GM21390 (cell line): ENCODE data around the gene CCDC32.
"Not testable (repeated sequence)": the region's sequence is repeated elsewhere in the genome, so short reads cannot be mapped to it uniquely, and the experiment has no call there.

Source experiments
- ATAC-seq: cut with Tn5 transposase; IDR thresholded peaks from one replicate; pipeline ENCODE4 v1.9.1; 2021; ENCODE audit not compliant: unreplicated experiment

The CCDC32 gene, protein sequence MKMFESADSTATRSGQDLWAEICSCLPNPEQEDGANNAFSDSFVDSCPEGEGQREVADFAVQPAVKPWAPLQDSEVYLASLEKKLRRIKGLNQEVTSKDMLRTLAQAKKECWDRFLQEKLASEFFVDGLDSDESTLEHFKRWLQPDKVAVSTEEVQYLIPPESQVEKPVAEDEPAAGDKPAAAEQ

DNA sequence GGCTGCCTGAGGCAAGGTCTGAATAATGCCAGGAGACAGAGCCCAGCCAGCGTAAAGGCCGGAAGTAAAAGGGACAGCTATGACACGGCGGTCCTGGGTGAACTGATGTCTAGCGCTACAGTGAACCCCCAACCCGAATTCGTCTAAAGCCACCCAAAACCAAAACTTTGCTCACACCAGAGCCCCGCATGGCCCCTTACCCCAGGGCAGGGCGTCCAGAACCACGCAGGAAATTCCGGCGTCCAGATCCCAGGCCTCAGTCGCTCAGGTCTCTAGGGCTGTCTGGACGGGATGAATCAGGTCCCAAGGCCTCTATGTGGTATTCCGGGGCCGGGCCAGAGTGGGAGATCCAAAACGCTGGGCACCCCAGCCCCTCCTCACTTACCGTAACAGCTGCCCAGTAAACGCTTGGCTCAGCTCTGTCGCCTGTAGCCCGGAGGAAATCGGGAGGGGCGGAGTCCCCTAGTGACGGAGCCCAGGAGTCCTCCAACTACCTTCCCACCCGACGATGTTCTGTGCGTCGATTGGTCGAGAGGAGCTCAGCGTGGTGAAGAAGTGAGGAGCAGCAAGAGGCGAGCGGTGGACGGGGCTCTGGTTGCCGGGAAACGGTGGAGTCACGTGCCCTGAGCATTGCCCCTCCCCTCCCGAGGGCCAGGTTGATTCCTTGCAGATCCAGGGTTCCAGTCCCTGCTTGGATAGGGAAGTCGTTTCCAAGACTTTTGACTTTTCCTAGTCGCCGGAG lies at the start of gene CCDC32:
Gene CCDC32 (minus strand): TSS at position 452 of the 742 bp plus-strand sequence. CDS start 2,027 bp downstream, outside the sequence.
- ATAC-seq: peak; percentile 90

DNA sequence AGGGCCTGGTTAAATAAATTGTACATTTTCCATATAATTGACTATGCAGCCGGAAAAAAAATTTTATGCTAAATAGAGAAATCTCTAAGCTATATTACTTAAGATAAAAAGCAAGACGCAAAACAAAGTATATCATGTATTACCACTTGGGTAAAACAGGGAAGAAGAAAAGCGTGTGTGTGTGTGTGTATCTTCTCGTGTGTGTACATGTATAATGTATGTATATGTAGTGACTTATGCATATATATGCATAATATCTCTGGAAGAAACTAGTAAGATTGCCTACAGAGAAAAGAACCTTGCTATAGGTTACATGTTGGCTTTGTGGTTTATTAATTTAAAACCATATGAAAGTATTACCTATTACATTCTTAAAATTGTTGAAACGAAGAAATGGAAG lies 48.2 kb upstream of the CCDC32 start:
- no peak for ATAC-seq

DNA sequence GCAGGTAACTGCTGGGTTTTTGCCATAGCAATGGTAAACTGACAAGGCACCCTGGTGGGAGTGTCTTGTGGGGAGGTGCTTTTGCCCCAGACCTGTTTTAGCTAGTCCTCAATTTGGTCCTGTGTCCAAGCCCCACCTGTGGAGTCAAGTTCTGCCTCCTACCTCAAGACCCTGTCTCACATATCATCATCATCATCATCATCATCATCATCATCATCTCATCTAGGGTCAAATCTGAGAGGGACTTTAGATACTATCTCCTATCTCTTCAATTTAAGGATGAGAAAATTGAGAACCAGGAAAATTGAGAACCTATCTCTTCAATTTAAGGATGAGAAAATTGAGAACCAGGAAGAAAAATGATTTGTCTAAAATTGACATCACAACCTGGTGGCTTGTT lies 39.1 kb upstream of the CCDC32 start:
- no peak for ATAC-seq

DNA sequence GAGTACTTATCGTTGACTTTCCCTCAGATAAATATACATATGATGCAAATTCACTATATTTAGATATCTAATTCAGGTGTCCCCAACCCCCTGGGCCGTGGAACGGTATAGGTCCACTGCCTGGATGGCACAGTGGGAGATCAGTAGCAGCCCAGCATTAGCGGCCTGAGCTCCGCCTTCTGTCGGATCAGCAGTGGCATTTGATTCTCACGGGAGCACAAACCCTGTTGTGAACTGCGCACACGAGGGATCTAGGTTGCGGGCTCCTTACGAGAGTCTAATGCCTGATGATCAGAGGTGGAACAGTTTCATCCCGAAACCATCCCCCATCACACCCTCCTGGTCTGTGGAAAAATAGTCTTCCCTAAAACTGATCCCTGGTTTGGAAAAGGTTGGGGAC lies 36.1 kb upstream of the CCDC32 start:
- ATAC-seq: no peak

DNA sequence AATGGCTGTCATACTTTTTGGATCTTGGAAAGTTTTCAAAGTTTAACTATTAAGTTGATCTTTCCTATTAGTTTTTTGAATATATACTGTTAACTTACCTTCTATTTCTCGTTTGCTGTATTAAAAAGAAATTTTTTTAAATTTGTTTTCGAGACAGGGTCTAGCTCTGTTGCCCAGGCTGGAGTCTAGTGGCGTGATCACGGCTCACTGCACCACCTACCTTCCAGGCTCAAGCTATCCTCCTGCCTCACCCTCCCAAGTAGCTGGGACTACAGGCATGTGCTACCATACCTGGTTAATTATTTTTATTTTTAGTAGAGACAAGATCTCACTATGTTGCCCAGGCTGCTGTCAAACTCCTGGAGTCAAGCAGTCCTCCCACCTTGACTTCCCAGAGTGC lies 33.8 kb upstream of the CCDC32 start:
- no peak for ATAC-seq

DNA sequence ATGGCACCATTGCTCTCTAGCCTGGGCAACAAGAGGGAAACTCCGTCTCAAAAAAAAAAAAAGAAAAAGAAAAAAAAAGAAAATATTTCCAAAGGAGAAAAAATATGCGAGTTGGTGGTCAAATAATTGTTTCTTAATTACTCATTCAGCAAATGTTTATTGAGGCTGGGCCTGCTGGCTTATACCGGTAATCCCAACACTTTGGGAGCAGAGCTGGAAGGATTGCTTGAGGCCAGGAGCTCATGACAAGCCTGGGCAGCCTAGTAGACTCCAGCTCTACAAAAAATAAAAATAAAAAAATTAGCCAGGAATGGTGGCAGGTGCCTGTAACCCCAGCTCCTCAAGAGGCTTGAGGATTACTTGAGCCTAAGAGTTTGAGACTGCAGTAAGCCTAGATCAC lies 33.3 kb upstream of the CCDC32 start:
- ATAC-seq: no peak

DNA sequence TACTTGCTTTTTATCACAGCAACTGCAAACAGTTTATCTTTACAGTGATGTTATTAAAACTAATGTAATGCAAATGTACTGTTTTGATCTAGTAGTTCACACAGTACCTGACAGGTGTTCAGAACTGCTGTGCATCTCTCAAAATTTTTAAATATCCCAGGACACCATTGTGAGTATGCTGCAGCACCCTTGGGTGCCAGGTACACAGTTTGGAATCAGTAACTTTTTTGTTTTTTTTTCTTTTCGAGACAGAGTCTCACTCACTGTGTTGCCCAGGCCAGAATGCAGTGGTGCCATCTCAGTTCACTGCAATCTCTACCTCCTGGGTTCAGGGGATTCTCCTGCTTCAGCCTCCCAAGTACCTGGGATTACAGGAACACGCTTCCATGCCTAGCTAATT lies 32.2 kb upstream of the CCDC32 start:
- ATAC-seq: no peak

DNA sequence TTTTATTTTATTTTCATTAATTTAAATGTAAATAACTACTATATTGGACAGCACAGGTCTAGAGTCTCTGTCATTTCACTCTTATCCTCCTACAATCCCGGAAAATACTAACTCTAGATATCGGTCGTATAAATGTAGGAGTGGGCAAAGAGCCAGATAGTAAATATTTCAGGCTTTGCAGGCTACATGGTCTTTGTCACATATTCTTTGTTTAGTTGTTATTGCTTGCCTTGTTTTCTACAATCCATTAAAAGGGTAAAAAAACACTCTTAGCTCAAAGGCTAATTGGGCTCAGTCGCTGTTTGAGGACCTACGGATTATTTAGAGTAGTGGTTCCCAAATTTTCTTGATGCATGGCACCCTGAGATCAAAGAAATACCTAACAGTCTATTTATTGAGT lies 30.9 kb upstream of the CCDC32 start:
- no peak for ATAC-seq

DNA sequence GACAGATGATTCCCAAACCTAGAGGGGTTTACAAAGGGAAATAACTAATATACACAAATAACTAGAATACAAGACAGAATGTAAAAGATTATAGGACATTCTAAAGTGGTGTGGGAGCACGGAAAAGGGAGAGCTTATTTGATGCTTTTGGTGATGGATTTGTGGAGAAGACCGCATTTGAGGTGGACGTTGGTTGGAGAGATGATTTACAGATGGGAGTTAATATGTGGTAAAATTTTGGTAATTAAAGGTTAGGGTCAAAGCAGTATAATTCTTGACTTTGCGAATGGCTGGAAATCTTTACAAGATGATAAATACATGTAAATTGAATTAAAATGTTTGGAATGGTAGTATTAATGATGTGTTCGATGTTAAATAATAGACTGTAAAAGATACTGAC lies 30.4 kb upstream of the CCDC32 start:
- no peak for ATAC-seq

DNA sequence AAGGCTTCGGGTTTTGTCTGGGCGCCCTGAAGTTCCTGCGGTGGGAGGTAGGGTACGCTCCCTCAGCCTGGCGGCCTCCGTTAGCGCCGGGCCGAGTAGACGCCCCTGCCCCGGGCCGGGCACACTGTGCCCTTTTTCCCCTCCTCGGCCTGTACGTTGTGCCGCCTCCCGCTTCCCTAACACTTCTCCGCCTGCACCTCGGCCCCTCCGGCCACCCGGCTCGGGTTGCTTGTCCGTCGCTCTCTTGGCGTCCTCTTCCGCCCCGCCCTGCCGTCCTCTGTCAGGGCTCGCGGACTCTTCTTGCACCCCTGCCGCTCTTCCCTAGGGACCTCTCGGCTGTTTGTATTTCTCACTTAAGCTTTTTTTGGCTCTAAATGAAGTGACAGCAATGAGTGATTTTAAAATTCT lies 29.6 kb upstream of the CCDC32 start:
- peak; percentile 43 for ATAC-seq

DNA sequence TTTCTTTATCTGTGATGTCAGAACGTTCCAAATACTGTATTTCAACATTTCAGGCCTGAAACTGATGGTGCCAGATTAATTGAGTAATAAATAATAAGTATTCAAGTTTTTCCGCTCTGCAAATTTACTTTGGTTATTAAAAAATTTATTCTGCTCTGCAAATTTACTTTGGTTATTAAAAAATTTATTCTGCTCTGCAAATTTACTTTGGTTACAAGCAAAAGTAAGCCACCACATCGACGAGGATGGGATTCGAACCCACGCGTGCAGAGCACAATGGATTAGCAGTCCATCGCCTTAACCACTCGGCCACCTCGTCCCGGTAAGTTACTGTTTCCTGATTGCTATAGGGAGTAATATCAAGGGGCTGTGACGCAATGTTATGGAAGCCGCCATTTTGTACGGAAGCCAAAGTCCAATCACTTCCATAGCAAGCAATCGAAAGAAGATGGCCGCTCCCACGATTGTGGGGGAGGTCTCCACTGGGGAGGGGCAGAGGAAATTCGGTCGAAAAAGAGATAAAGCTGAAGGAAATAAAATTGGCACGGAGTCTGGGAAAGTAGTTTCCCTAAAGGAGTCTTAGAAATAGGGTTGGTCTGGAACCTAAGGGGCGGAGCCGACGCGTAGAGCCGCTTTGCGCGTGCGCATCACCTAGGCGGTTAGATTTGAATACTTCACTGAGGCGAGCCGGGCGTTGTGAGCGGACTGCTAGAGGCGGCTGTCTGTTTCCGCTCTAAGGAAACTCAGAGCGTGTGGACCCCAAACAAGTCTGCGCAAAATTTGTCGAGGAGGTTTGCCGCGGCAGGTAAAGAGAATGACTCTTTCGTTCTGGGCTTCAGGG lies 29.0 kb upstream of the CCDC32 start, which contains the start of gene KNL1:
Gene KNL1 (plus strand): TSS at position 662 of the 841 bp plus-strand sequence. CDS start 8,683 bp downstream, outside the sequence.
- ATAC-seq: peak; percentile 72

DNA sequence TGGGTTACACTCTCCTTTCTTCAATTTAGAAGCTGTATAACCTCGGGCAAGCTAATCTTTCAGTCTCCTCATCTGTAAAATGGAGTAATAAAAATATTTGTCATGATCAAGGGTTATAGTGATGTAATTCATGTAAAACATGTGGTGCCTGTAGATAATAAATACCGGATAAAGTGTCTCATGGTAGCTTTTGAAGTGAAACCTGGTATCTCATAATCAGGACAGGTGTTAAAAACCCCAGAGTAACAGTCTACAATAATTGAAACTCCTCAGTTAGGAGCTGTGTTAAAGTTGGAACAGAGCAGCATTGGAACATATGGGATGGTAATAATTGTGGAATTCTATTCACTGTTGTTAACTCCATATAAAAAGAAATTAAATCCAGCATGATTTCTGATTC lies 28.3 kb upstream of the CCDC32 start:
- ATAC-seq: no peak

DNA sequence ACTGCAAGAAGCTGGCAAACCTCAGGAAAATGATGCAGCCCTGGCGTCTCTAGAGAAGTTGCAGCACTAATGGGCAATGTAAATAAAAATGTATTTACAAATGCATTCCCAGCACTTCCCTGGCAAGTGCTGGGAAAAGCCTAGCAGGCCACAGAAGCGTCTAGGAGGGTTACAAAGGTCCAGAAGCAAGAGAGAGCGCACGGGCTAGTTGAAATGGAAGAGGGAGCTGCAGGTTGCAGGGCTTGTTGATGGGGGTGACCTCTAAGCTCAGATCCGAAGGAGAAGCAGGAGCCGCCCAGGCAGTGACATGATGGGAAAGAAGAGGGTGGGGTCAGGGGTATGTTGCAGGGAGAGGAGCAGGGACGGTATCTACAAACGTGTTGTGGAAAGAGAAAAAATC lies 26.5 kb upstream of the CCDC32 start:
- no peak for ATAC-seq

DNA sequence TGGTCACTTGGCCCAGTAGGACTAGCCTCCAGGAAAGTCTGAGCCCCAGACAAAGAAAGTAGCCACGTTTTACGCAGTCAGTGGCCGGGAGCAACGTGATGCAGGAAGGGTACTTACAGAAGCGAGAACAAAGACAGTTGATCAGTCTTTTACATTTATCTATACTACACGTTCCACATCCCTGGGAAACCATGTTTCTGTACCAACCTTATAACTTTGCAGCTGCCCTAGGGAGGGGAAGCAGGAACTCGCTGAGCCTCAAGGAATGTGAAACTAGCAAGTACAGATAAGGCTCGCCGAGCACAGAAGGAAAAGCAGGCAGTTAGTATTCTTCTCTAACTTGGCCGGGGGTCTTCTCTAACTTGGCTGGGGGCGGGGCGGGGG lies 25.8 kb upstream of the CCDC32 start:
- no peak for ATAC-seq

DNA sequence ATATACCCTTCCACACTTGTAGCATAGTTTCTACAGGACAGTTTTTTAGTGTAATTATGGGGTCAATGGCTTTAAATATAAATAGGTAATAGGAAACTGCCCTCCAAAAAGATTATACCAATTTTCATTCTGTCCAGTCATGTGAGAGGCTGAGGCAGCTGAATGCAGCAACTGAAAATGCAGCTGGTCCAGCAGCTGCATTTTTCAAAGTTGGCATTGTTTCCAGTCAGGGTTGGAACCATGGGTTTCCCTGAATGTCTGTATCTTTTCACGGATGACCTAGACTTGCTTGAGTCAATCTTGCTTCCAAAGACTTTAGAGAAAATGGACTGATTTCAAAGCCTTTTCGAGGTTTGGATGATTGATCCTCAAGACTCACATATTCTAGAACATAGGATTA lies 19.3 kb upstream of the CCDC32 start:
- ATAC-seq: no peak

DNA sequence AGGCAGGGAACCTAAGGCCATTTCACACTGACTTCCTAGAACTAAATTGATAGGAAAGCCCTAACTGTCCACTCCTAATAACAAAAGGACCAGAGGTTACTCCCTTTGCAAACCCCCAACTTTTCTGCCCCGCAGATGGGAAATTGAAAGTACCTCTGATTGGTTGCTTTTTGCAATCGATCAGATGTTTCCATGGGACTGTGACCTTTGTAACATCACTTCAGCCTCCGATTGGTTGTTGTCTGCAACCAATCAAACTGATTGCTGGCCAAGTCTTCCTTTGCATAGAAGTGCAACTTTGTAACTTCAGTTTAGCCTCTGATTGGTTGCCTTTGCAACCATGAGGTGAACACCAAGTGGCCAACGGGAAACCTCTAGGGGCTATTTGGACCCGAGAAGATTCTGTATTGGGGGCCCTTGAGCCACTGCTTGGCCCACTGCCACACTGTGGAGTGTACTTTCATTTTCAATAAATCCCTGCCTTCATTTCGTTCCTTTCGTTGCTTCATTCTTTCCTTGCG lies 17.9 kb upstream of the CCDC32 start:
- ATAC-seq: no peak

DNA sequence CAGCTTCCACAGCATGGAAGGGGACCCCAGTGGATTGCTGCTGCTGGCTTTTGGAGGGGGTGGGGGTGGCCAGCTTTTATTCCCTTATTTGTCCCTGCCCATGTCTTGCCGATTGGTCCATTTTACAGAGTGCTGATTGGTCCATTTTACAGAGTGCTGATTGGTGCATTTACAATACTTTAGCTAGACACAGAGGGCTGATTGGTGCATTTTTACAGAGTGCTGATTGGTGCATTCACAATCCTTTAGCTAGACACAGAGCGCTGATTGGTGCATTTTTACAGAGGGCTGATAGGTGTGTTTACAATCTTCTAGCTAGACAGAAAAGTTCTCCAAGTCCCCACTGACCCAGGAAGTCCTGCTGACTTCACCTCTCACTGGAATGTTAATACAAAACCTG lies 17.0 kb upstream of the CCDC32 start:
- ATAC-seq: not testable (repeated sequence)

DNA sequence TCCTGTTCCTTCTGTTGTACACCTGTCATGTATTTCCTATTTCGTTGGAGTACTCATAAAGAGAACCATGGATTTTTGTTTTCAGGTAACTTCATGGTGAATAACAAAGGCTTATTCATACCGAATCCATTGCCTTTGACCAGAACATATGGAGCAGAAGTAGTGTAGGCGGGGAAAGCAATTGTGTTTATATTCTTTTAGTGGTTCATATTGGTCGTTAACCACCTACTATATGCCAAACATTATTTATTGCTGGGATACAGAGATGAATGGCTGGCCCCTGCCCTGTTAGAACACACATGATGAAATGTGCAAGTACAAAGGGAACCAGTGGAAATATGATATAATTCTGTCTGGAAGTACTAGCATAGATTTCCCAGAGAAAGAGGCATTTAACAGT lies 14.1 kb upstream of the CCDC32 start:
- no peak for ATAC-seq

DNA sequence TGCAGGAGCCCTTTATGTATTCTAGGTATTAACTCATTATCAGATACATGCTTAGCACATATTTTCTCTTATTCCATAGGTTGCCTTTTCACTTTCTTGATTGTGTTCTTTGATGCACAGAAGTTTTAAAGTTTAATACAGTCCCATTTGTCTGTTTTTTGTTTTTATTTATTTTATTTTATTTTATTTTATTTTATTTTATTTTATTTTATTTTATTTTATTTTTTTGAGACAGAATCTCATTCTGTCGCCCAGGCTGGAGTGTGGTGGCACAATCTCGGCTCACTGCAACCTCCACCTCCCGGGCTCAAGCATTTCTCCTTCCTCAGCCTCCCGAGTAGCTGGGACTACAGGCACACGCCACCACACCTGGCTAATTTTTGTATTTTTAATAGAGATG lies 12.1 kb upstream of the CCDC32 start:
- ATAC-seq: not testable (repeated sequence)

DNA sequence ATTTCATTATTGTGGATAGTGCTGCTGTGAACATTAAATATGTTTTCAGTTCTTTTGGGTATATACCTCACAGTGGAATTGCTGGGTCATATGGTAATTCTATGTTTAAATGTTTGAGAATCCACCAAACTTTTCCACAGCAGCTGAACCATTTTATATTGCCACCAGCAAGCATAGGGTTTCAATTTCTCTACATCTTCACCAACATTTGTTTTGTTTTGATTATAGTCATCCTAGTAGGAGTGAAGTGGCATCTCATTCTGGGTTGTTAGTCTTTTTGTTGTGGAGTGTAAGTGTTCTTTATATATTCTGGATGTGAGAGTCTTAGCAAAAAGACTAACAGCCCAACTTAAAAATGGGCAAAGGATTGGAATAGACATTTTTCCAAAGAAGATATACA lies 10.3 kb upstream of the CCDC32 start:
- ATAC-seq: no peak

DNA sequence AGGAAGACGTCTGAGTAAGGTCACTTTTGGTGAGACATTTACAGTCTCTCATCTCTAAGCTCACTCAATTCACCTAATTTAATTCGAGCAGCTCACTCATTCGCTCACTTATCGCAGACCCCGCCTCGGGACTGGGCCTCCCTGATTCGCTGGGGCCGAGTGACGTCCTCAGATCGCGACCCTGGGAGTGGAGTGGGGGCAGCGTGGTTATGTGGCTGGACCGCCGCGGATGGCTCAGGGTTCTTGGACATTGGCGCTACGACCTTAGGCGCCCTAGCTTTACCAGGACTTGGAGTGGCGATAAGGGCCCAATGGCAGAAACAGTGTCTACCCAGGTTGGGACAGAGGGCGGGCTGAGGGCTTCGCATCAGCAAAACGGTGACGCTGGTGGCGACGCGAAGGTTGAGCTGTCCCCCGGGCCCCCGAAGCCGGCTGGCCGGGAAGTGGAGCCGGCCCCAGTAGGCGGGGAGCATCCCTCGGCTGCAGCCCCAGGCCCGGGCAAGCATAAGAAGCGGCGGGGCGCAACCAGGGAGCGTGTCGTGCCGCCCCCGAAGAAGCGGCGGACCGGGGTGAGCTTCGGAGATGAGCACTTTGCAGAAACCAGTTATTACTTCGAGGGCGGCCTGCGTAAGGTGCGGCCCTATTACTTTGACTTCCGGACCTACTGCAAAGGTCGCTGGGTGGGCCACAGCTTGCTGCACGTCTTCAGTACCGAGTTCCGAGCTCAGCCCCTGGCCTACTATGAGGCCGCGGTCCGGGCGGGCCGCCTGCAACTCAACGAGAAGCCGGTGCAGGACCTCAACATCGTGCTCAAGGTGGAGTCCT lies 4.5 kb upstream of the CCDC32 start, which contains the start of gene RPUSD2:
Gene RPUSD2 (plus strand): TSS at position 171 of the 825 bp plus-strand sequence. CDS start 39 bp downstream, at position 210.
- ATAC-seq: peak; percentile 49
